HG03025 (cell line): ENCODE data around the gene STK39.
"Not testable (repeated sequence)": the region's sequence is repeated elsewhere in the genome, so short reads cannot be mapped to it uniquely, and the experiment has no call there.

Experiments
- ATAC-seq: cut with Tn5 transposase; IDR thresholded peaks from one replicate; pipeline ENCODE4 v1.9.1; 2021; ENCODE audit warnings: mild to moderate bottlenecking, moderate library complexity; ENCODE audit not compliant: unreplicated experiment, low FRiP score

Gene STK39

GRCh38 chr2:168247341-168248261 lies at the start of gene STK39:
STK39 (minus strand) TSS chr2:168247595; CDS start chr2:168247435, 160 bp downstream.
- ATAC-seq, result peak; percentile 89

GRCh38 chr2:168295051-168295450 lies 47.7 kb upstream of the STK39 start:
- ATAC-seq, result no peak

- ATAC-seq, result no peak
Measured at GRCh38 chr2:168294409-168294808, 47.0 kb upstream of the STK39 start.

- ATAC-seq, result no peak
Measured at GRCh38 chr2:168293766-168294165, 46.4 kb upstream of the STK39 start.

- no peak for ATAC-seq
Measured at GRCh38 chr2:168290391-168290790, 43.0 kb upstream of the STK39 start.

GRCh38 chr2:168289880-168290279 lies 42.5 kb upstream of the STK39 start:
- ATAC-seq, result no peak

GRCh38 chr2:168286535-168286934 lies 39.1 kb upstream of the STK39 start:
- ATAC-seq, result no peak

- ATAC-seq, result no peak
Measured at GRCh38 chr2:168278424-168278888, 31.1 kb upstream of the STK39 start.

- no peak for ATAC-seq
Measured at GRCh38 chr2:168277276-168277675, 29.9 kb upstream of the STK39 start.

- no peak for ATAC-seq
Measured at GRCh38 chr2:168272225-168272624, 24.8 kb upstream of the STK39 start.

GRCh38 chr2:168262926-168263325 lies 15.5 kb upstream of the STK39 start:
- not testable (repeated sequence) for ATAC-seq

- no peak for ATAC-seq
Measured at GRCh38 chr2:168256448-168256847, 9.1 kb upstream of the STK39 start.

- ATAC-seq, result no peak
Measured at GRCh38 chr2:168255866-168256265, 8.5 kb upstream of the STK39 start.

GRCh38 chr2:168255103-168255502 lies 7.7 kb upstream of the STK39 start:
- ATAC-seq, result no peak

- ATAC-seq, result no peak
Measured at GRCh38 chr2:168254158-168254935, 7.0 kb upstream of the STK39 start.

GRCh38 chr2:168253379-168253778 lies 6.0 kb upstream of the STK39 start:
- no peak for ATAC-seq

- no peak for ATAC-seq
Measured at GRCh38 chr2:168252976-168253375, 5.6 kb upstream of the STK39 start.

GRCh38 chr2:168246483-168247340 lies 683 bp downstream of the STK39 start:
- peak; percentile 45 for ATAC-seq

- ATAC-seq, result no peak
Measured at GRCh38 chr2:168246072-168246482, 1.3 kb downstream of the STK39 start.

GRCh38 chr2:168245074-168245825 lies 2.1 kb downstream of the STK39 start:
- no peak for ATAC-seq
